H1 (cell line): ENCODE data around the gene RSU1. TPM values are rescaled to one million over a fixed set of nuclear protein-coding genes. Genes with fewer than 3 reads are reported as not detected.

Source experiments
- MAX ChIP-seq: IDR thresholded peaks from 2 replicates; pipeline ENCODE4 v1.6.1; 2012; ENCODE audit warnings: inconsistent platforms
- NANOG ChIP-seq: IDR thresholded peaks from 2 replicates; pipeline ENCODE4 v1.6.1; 2011; ENCODE audit warnings: low read length, low read depth, mild to moderate bottlenecking, inconsistent platforms; ENCODE audit not compliant: insufficient read depth, poor library complexity, severe bottlenecking
- TAF1 ChIP-seq: IDR thresholded peaks from 2 replicates; pipeline ENCODE4 v1.6.1; 2011; ENCODE audit warnings: mild to moderate bottlenecking, low read depth, low read length
- TEAD4 ChIP-seq: IDR thresholded peaks from 2 replicates; pipeline ENCODE4 v1.6.1; 2012; ENCODE audit warnings: low read depth, low read length, inconsistent platforms, mixed read lengths
- polyA plus RNA-seq, 7 experiments: library from polyadenylated mRNA; depleted of rRNA in 3 of 7; stranded (reverse) in 5 of 7; unstranded in 2 of 7; fragments of >200 nt in 5 of 7; fragments of 200-250 nt in 2 of 7; gene quantifications; 1 replicate in 5 of 7; 2 replicates in 1 of 7; 4 replicates in 1 of 7; pipeline versions ENCODE4 v1.2.1 to v1.2.3, GENCODE V29; 2011 to 2013; ENCODE audit warnings: missing spikeins in 2 of 7, mixed read lengths in 2 of 7
- total RNA-seq: library from RNA; stranded (reverse); fragmentation: NEBNext Ultra II Directional; extraction: Animal tissue kit (Norgen Biotek cat#: 25700); gene quantifications from 2 replicates; pipeline ENCODE4 v1.2.1, GENCODE V29; 2021

The RSU1 gene
- total and polyA plus RNA-seq, 2 of the 8 experiments (the other 6 are each of a cell fraction or from before 2014, with no cell fraction given) = 50.0 to 68.2 TPM

- TF ChIP-seq MAX (no peak), TAF1 (no peak), TEAD4 (no peak), NANOG (no peak)
Observed at GRCh38 chr10:16863766-16864165, 46.5 kb upstream of the RSU1 start (continued).
